Measurements from ENCODE around the gene GCG.

DNA sequence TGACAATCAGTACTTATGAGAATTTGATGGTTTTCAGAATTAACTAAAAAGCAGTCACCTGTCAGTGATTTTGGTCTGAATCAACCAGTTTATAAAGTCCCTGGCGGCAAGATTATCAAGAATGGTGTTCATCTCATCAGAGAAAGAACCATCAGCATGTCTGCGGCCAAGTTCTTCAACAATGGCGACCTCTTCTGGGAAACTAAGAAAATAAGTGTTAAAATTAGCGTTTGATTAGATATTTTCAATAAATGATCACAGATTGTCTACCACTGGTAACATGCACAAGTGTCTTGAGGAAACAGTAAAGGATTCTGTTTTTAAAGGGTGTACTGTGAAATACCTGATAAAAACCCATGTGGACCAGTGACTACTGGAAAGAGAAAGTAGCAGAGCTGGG, 8.1 kb downstream of the GCG start:
- TF ChIP-seq CTCF (IDR thresholded peaks at IDR 0.05) (no peak), POLR2A (IDR thresholded peaks at IDR 0.05) (no peak)
